ENCODE data around the gene PREX1. TPM values are rescaled to one million over a fixed set of nuclear protein-coding genes. Genes with fewer than 3 reads are reported as not detected.
"Not testable (repeated sequence)": the region's sequence is repeated elsewhere in the genome, so short reads cannot be mapped to it uniquely, and the experiment has no call there.

The PREX1 gene
- 19.9 TPM for total RNA-seq

DNA sequence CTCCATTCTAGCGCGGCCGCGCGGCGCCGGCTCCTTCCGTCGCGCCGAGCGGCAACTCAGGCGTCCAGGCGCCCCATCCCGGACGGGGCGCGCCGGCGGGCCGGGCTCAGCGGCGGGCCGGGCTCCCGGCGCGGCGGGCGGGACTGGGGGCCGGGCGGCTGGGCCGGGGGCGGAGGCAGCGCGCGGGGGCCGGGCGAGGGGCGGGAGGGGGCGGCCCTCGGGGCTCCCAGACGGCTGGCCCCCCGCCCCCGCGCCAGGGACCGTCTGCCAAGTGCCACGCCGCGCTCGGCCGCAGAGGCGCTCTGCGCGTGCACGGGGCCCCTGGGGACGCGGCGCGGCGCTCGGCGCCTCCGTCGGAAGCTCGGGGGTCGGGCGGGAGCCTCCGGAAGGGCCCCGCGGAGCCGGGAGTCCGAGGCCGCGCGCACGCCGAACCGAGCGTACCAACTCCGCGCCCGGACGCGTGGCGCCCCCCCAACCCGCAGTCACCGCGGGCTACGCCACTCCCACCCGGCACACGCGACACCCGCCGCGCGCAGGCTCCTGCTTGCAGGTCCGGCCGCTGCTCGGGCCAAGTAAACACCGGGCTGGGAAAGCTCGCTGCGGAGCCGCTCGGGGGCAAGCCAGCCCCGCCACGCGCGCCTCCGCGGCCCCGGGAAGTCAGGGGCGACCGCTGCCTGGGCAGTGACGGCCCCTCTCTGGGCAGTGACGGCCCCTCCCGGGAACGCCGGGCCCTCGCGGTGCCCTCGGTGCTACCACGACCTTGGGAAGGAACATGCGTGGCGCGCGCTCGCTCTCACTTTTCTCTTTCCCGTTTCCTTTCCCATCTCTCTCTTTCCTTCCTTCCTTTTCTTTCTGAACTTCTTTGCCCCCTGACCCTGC lies at the start of gene PREX1:
PREX1 (minus strand) TSS at position 145 of the 879 bp plus-strand sequence; CDS start at position 6, 139 bp downstream.
- peak; percentile 72 for DNase-seq (ENCODE audit: low spot score)

DNA sequence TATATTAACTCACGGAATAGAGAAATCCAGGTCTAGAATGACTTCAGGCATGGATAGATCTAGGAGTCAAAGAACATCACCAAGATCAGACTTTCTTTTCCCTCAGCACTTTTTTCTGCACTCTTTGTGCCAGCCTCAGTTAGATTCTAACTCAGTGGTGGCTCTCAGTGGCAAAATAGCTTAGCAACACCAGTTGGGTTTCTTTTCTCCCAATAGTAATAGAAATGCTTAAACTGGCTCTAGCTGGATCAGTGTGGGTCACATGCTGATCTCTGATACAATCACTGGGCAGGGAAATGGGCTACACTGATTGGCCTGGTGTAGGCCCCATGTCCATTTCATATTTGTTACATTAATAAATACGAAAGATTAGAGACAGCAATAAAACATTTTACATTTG lies 49.5 kb upstream of the PREX1 start:
- no peak for DNase-seq (ENCODE audit: low spot score)

DNA sequence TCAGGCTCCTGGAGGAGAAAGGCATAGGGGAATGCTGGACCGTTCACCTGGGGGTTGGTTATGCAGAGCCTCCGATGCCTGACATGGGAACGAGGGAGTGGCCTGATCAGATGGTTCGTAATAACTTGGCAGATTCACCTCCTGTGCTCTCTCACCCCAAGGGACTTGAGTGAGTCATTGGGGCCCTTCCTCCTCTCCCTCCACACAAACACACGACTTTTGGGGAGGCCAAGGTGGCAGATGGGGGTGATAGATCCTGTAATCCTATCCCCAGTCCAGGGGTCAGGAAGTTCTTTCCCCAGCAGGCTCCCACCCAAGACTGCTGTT lies 48.1 kb upstream of the PREX1 start:
- no peak for DNase-seq (ENCODE audit: low spot score)

- no peak for DNase-seq (ENCODE audit: low spot score)
These were observed 47.6 kb upstream of the PREX1 start for GRCh38 chr20:48875233-48875913.

DNA sequence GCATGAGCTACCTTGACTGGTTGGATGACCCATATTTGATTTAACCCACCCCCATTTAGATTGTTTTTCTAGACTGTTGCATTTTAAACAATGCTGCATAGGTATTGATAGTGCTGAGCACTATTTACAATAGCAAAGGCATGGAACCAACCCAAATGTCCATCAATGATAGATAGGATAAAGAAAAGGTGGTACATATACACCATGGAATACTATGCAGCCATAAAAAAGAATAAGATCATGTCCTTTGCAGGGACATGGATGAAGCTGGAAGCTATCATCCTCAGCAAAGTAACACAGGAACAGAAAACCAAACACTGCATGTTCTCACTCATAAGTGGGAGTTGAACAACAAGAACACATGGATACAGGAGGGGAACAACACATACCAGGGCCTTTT lies 41.6 kb upstream of the PREX1 start:
- DNase-seq (ENCODE audit: low spot score), result not testable (repeated sequence)

DNA sequence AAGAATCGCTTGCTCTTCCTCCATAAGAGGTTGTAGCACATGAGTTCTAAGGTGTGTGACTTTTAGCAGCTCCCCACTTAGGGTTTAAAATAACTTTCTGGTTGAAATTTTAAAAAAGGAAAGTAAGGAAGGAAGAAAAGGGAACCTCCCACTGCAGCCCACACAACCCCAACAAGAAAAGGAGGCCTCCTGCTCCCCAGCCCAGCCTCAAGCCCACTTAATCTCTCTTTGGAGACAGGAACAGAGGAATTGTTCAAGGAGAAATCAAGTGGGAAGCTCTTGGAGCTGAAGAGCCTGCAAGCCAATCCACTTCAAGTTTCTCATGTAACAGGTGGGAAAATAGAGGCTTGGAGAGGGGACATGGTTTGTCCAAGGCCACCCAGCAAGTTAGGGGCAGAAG lies 39.1 kb upstream of the PREX1 start:
- DNase-seq (ENCODE audit: low spot score), result no peak

- no peak for DNase-seq (ENCODE audit: low spot score)
These were observed 37.0 kb upstream of the PREX1 start for GRCh38 chr20:48864738-48865318.

DNA sequence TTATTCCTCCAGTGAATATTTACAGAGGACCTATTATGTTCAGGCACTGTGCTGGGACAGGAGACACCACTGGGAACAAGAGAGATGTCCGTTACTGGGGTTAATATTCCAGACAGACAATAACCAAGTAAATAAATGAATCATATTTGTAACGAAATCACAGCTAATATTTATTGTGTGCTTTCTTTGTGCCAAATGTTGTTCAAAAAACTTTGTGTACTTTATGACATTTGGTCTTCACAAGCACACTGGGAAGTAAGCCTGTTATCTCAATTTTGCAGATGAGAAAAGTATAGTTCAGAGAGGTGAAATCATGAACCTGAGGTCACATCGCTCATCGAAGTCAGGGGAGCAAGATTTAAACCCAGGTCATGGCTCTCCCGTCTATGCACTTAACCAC lies 36.5 kb upstream of the PREX1 start:
- no peak for DNase-seq (ENCODE audit: low spot score)

DNA sequence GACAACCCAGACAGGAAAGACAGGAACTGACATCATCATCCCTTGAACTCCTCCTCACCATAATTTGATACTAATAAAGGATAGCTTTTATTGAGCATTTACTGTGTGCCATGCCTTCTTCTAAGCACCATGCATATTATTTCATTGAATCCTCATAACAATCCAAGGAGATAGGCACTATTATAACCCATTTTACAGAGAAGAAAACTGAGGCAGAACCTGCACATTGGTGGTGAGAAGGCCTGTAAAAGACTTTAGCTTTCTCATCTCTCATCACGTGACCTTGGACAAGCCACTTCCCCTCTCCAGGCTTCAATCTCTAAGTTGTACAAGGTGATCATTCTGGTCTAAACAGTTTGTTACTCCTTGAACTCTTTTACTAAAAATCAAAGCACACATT lies 34.5 kb upstream of the PREX1 start:
- DNase-seq (ENCODE audit: low spot score), result no peak

DNA sequence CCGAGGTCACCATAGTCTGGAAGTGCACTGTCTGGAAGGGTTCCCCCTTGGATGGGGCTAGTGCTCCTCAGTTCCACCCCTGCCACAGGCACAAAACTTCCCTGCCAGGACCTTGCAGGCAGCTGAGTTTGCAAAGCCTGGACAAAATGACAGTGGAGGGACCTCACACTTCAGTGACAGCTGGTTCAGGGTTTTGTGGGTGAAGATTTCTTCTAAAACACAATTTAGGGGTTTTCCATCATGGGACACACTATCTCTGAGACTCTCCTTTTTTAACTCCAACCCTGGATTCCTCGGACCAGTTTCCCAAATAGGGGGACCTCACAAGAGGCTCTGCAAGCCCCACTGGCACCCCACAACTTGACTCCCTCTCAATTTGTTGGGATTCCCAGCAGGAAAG lies 33.6 kb upstream of the PREX1 start:
- DNase-seq (ENCODE audit: low spot score), result no peak

DNA sequence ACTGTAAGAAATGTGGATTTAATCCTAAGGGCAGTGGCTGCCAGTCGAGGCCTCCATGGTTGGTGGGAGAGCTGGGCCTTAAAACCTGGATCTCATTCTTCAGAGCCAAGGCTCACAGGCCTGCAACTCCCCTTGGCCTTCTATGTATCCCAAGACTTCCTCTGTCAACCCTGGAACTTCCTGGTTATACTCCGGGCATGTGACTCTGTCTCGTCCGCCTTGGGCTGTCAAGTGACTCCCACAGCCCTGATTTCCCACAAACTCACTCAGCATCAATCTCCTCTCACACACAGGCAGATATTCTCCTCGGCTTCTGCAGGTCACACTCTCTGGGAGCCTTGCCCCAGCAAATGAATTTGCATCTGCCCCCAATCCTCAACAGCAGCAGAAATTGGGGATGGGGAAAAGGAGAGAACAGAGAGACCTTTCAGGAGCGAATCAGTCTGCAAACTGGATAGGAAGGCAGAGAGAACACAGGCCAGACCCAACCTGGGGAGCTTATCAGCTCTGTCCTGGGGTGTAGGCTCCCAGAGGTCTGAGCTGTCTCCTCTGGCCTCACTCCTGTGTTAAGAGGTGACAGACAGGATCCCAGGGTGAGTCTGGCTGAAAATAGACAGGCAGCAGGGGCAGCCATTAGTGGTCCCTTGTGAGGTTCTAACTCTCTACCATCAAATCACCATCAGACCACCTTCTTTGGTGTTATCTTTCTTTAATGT lies 30.4 kb upstream of the PREX1 start:
- no peak for DNase-seq (ENCODE audit: low spot score)

GRCh38 chr20:48856130-48856529 lies 28.3 kb upstream of the PREX1 start:
- no peak for DNase-seq (ENCODE audit: low spot score)

- DNase-seq (ENCODE audit: low spot score), result no peak
These were observed 27.2 kb upstream of the PREX1 start for GRCh38 chr20:48855046-48855445.

DNA sequence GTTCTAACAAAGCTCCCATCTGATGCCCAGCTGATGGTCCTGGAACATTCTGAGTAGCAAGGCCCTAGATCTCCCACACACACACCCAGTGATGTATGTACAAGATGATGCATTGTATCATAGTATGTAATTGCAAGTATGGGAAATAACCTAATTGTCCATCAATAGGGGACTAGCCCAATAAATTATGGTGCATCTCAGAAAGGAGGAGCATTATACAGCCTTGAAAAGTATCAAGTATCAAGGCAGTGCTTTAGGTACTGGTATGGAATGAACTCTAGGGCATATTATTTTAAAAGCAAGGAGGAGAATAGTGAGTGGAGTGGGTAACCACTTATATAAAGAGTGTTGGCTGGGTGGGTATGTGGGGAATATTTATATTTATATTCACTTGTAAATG lies 24.8 kb upstream of the PREX1 start:
- DNase-seq (ENCODE audit: low spot score), result no peak

DNA sequence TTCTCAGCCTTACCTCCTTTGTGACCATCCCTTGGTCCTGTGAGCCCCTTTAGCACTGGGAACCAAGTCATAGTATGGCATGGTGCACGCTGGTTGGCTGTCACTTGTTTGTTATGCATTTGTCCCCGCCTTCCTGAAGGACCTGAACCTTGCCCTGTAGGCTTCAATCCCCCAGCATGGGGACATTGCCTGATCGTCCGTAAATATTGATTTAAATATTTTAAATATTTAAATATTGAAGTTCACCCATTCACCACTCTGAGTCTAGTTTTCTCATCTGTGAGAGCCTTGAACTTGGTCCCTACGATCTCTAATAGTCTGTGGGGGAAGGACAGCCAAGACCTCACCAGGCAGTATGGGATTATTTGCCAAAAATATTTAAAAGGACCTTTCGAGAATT lies 23.8 kb upstream of the PREX1 start:
- DNase-seq (ENCODE audit: low spot score), result no peak

GRCh38 chr20:48850977-48851299 lies 23.1 kb upstream of the PREX1 start:
- DNase-seq (ENCODE audit: low spot score), result no peak

DNA sequence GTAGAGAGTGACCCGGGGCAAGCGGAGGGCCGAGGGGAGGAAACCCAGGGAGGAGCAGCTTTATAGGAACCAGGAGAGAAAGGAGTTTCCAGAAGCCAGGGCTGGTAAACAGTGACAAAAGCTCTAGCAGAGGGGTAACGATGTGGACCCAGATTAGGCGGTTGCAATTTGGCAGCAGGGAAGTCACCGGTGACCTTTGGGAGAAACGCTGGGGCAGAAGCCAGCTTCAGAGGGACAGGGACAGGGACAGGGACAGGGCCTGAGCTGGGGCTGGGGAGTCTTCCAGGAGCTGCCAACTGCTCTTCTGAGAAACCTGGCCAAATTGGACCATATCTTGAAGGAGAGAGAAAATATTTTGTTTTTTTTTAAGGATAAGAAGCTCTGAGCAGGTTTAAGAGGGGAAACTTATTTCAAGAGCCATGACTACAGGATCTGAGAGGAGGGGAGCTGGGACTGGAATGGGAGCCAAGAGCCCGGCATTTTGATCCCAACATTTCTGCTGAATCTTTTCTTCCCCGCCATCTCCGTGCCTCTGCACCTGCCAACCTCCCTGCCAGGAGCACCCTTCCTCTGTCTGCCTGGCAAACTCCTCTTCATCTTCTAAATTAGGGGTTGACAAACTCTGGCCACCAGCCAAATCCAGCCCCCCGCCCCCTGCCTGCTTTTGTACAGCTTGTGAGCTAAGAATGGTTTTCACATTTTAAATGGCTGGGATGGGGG lies 22.6 kb upstream of the PREX1 start:
- DNase-seq (ENCODE audit: low spot score), result no peak

DNA sequence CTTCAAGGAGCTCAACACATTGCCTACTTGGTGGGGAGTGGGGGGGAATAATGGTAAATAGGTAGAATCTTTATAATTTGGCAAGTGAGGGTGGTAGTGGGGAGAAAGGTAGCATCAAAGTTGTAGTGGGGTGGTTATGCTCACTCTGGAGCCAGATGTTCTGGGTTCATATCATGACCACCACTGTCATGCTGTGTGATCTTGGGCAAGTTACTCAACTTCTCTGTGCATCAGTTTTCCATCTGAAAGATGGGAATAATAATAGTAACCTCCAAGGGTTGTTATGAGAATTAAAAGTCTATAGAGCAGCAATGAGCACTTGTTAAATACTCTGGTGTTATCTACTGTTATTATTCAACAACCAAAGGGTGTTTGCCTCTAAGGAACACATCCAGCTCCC lies 22.0 kb upstream of the PREX1 start:
- DNase-seq (ENCODE audit: low spot score), result no peak

GRCh38 chr20:48849299-48849698 lies 21.5 kb upstream of the PREX1 start:
- no peak for DNase-seq (ENCODE audit: low spot score)

DNA sequence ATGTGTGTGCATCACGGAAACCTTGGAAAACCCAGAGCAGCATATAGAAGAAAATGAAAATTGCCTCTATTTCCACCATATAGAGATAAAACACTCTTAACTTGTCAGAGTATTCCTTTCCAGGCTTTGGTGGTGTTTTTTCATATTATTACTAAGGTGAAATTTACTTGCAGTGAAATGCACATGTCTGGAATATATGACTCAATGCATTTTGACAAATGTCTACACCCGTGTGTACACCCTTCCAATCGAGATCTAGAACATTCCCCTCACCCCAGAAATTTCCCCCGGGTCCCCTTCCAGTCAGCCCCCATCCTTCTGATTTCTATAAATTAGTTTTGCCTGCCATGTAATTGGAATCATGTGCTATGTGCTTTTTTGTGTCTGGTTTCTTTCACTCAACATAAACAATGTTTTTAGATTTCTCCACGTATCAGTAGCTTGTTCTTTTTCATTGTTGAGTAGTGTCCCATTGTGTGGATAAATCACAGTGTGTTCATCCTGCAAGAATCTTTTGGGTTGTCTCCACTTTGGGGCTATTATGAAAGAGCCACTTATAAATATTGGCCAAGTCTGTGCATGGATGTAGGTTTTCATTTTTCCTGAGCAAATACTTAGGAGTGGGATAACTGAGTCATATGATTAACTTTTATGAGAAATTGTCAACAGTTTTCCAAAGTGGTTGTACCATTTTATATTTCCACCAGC lies 19.9 kb upstream of the PREX1 start:
- no peak for DNase-seq (ENCODE audit: low spot score)

Data from ureter (tissue), 1 donor.